AG09319 (cell line): Measurements from ENCODE around the gene NPRL2.

ENCODE experiments used
- DNase-seq: peaks from one replicate; pipeline ENCODE4 v3.0.0-alpha.2; 2010; ENCODE audit warnings: low read depth; ENCODE audit errors: extremely low read depth
- CTCF ChIP-seq: IDR thresholded peaks from 2 replicates; pipeline ENCODE4 v1.5.1; 2011; ENCODE audit warnings: low read depth, mild to moderate bottlenecking, inconsistent platforms, low read length, moderate library complexity

NPRL2 gene

GRCh38 chr3:50350527-50351322 lies at the start of gene NPRL2, which contains the start of gene CYB561D2:
Gene NPRL2 (minus strand): TSS chr3:50350775. CDS start chr3:50350652, 123 bp downstream.
Gene CYB561D2 (plus strand): TSS chr3:50350862. CDS start chr3:50351434, 572 bp downstream.
- peak; percentile 76 for DNase-seq
- no peak for TF ChIP-seq CTCF

GRCh38 chr3:50396502-50396901 lies 45.9 kb upstream of the NPRL2 start:
- no peak for DNase-seq
- TF ChIP-seq CTCF = no peak

- no peak for TF ChIP-seq CTCF
- no peak for DNase-seq
Measured at GRCh38 chr3:50395070-50395860, 44.7 kb upstream of the NPRL2 start.

GRCh38 chr3:50393061-50393460 lies 42.5 kb upstream of the NPRL2 start:
- no peak for TF ChIP-seq CTCF
- no peak for DNase-seq

- DNase-seq = no peak
- no peak for TF ChIP-seq CTCF
Measured at GRCh38 chr3:50392101-50392715, 41.6 kb upstream of the NPRL2 start.

GRCh38 chr3:50390508-50391224 lies 40.1 kb upstream of the NPRL2 start:
- no peak for TF ChIP-seq CTCF
- DNase-seq = no peak
